ENCODE data around the gene SPPL2C.

- no peak for TF ChIP-seq POLR2A (IDR thresholded peaks at IDR 0.05)
- TF ChIP-seq CTCF (IDR thresholded peaks at IDR 0.05), result no peak
Observed at GRCh38 chr17:45838751-45839295, 5.9 kb upstream of the SPPL2C start.

All from Peyer's patch (tissue), 4 donors.